Nephron (organoid): ENCODE results near the gene DPF1.

Experiments used
- H3K27ac Mint-ChIP-seq, 3 experiments: 2 replicates each; pipeline ENCODE4 v1.8.0; 2020; ENCODE audit warnings: mixed read lengths in 3 of 3, mild to moderate bottlenecking in 2 of 3, moderate library complexity in 1 of 3
- H3K27me3 Mint-ChIP-seq: 2 replicates; pipeline ENCODE4 v1.8.0; 2021; ENCODE audit warnings: low read depth, mild to moderate bottlenecking, moderate library complexity, mixed read lengths
- H3K36me3 Mint-ChIP-seq: 2 replicates; pipeline ENCODE4 v1.8.0; 2020; ENCODE audit warnings: low read depth, mixed read lengths
- H3K4me1 Mint-ChIP-seq: 2 replicates; pipeline ENCODE4 v1.8.0; 2020; ENCODE audit warnings: mixed read lengths
- H3K4me3 Mint-ChIP-seq, 3 experiments: 2 replicates each; pipeline ENCODE4 v1.8.0; 2020; ENCODE audit warnings: mild to moderate bottlenecking in 3 of 3, mixed read lengths in 3 of 3, moderate library complexity in 2 of 3
- H3K9me3 Mint-ChIP-seq: 2 replicates; pipeline ENCODE4 v1.8.0; 2020; ENCODE audit warnings: mixed read lengths
- TF ChIP-seq, protein P1 (sequence below), 3 experiments: fragments of 200-600 bp; sonication (generic); IDR thresholded peaks; one replicate each; pipeline ENCODE4 v1.5.0; 2021; ENCODE audit warnings: antibody characterized with exemption in 3 of 3; ENCODE audit not compliant: unreplicated experiment in 3 of 3

The DPF1 gene

DNA sequence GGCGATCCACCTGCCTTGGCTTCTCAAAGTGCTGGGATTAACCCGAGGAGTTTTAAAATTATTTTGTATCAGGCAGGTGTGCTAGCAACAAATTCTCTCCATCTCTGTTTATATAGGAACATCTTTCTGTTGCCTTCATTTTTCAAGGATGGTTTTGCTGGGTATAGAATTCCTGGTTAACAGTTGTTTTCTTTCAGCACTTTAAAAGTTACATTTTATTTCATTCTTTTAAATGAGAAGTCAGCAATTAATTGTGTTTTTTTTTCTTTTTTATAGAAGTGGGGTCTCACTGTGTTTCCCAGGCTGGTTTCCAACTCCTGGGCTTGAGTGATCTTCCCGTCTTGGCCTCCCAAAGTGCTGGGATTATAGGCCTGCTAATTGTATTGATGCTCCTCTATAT lies 44.0 kb downstream of the DPF1 start:
- Mint-ChIP-seq H3K27me3 (no peaks in the 10 kb centered on the region), H3K4me1 (peaks cover 19% of the 10 kb centered on the region), H3K4me3 (no peak overlapping the region), H3K36me3 (peaks cover 52% of the 10 kb centered on the region), H3K9me3 (peaks cover 8% of the 10 kb centered on the region), H3K27ac (no peak overlapping the region)
- TF ChIP-seq, protein P1, sequence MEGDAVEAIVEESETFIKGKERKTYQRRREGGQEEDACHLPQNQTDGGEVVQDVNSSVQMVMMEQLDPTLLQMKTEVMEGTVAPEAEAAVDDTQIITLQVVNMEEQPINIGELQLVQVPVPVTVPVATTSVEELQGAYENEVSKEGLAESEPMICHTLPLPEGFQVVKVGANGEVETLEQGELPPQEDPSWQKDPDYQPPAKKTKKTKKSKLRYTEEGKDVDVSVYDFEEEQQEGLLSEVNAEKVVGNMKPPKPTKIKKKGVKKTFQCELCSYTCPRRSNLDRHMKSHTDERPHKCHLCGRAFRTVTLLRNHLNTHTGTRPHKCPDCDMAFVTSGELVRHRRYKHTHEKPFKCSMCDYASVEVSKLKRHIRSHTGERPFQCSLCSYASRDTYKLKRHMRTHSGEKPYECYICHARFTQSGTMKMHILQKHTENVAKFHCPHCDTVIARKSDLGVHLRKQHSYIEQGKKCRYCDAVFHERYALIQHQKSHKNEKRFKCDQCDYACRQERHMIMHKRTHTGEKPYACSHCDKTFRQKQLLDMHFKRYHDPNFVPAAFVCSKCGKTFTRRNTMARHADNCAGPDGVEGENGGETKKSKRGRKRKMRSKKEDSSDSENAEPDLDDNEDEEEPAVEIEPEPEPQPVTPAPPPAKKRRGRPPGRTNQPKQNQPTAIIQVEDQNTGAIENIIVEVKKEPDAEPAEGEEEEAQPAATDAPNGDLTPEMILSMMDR (IDR thresholded peaks at IDR 0.05; ENCODE audit: unreplicated experiment in 3 of 3): no peak

DNA sequence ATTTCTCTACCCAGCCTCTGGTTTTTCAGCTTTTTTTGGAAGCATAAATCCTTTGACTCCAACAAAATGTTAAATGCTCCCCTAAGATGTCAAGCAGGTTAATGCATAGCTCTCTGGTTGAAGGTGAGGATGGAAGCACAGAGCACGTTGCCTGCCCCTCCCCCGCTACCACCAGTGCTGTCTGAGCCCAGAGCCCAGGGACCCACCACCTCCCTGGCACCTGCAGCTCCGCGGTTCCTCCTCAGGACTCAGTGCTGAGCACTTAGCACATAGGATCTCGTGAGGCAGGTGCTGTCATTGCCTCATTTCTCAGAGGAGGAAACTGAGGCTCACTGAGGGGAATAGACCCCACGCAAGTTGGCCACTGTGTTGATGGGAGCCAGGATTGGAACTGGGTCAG lies 48.6 kb downstream of the DPF1 start:
- peaks cover 25% of the 10 kb centered on the region for H3K36me3 Mint-ChIP-seq
- peaks cover 3% of the 10 kb centered on the region for H3K27me3 Mint-ChIP-seq
- TF ChIP-seq, protein P1 (IDR thresholded peaks at IDR 0.05; ENCODE audit: unreplicated experiment in 3 of 3): no peak
- H3K4me3 Mint-ChIP-seq: no peak overlapping the region
- no peaks in the 10 kb centered on the region for H3K4me1 Mint-ChIP-seq
- H3K9me3 Mint-ChIP-seq: peaks cover 3% of the 10 kb centered on the region
- no peak overlapping the region for H3K27ac Mint-ChIP-seq

DNA sequence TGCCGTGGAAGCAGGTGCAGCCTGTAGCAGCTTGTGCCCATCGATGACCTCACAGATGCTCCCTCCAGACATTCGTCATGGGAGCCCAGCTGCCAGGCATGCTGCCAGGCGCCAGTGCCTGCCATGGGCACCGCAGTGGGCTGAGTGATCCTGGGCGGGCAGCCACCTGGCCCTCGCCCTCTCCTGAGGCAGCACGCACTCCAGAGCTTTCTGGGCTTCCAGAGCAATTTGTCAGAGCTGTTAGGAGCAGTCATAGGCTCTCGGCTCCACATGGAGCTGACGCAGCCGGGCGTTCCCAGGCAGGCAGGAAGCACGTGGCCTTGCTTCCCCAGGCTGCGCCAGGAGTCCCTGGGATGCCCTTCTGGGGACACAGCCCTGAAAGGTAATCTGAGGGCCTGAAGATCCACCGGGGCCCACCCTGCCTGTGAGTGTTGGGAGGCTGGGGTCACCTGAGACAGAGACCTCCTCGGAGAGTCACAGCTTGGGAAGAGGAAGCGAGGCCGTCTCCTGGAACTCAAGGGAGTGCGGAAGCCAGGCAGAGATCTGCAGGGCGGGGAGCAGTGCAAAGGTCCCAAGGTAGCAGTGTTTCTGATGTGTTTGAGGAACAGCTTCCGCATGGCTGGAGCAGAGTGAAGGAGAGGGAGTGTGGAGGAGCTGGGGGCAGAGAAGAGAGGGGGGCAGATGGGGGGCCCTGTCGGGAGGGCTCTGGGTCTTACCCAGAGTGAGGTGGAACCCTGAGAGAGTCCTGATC lies 50.6 kb downstream of the DPF1 start:
- no peak overlapping the region for H3K4me3 Mint-ChIP-seq
- H3K36me3 Mint-ChIP-seq: peaks cover 10% of the 10 kb centered on the region
- TF ChIP-seq, protein P1 (IDR thresholded peaks at IDR 0.05; ENCODE audit: unreplicated experiment in 3 of 3): no peak
- no peak overlapping the region for H3K27ac Mint-ChIP-seq
- H3K27me3 Mint-ChIP-seq: peaks cover 6% of the 10 kb centered on the region
- peaks cover 3% of the 10 kb centered on the region for H3K4me1 Mint-ChIP-seq
- no peaks in the 10 kb centered on the region for H3K9me3 Mint-ChIP-seq

DNA sequence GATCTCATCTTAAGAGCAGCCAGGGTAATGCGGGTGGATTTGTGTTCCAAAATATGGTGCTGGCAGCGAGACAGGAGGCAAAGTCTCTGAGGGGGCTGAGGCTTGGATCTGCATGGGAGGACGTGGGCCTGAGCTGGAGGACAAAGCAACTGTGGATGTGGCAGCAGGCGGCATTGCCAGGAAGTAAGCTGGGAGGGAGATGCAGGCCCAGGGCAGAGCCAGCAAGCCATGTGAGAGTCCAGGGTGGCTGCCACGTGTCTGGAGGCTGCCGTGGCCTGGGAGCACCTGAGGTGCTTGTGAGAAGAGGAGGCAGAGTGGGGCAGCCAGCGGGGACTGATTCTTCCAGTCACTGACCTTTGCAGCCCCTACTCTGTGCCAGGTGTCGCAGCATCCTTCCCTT lies 52.0 kb downstream of the DPF1 start:
- Mint-ChIP-seq H3K27me3 (peaks cover 6% of the 10 kb centered on the region), H3K36me3 (peaks cover 6% of the 10 kb centered on the region), H3K9me3 (no peaks in the 10 kb centered on the region), H3K27ac (peak overlapping the region in 1 of 3 experiments; percentile 17), H3K4me1 (peaks cover 4% of the 10 kb centered on the region), H3K4me3 (no peak overlapping the region)
- TF ChIP-seq, protein P1 (IDR thresholded peaks at IDR 0.05; ENCODE audit: unreplicated experiment in 3 of 3): no peak

DNA sequence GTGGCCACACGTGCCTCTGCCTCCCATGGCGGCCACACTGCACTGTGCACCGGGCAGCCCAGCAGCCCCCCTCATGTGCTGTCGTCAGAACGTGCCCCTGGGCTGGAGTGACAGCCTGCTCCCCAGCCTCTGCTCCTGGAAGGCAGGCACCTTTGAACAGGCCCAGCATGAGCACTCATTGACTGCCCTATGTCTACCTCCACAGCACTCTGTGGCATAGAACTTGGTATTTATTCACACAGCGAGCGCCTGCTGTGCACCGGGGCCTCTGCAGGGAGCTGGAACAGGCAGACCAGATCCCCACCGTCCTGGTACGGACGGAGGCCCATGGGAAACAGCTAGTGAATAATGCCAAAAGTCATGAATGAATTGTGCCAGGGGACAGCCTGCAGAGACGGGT lies 53.7 kb downstream of the DPF1 start:
- H3K27me3 Mint-ChIP-seq: peaks cover 6% of the 10 kb centered on the region
- TF ChIP-seq, protein P1 (IDR thresholded peaks at IDR 0.05; ENCODE audit: unreplicated experiment in 3 of 3): no peak
- no peak overlapping the region for H3K4me3 Mint-ChIP-seq
- peaks cover 10% of the 10 kb centered on the region for H3K36me3 Mint-ChIP-seq
- H3K27ac Mint-ChIP-seq: no peak overlapping the region
- no peaks in the 10 kb centered on the region for H3K9me3 Mint-ChIP-seq
- peaks cover 4% of the 10 kb centered on the region for H3K4me1 Mint-ChIP-seq

DNA sequence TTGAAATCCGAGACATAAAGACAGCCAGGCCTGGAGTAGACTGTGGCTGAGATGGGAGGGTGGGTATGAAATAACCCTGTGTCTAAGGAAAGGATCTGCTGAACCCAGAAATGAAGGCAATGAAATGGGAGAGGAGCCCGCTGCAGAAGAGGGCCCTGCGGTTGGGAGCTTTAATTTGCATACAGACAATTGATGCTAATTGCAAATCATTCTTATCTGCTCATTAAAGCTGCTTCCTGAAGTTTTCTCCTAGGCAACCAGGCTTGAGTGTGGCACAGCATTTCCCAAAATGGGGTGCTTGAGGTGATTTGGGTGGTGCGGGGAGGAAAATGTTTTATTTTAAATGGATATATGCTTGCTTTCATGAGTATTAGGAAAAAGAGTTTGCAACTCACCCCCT lies 55.4 kb downstream of the DPF1 start:
- Mint-ChIP-seq H3K27ac (peak overlapping the region in 1 of 3 experiments; percentile 36), H3K4me3 (no peak overlapping the region), H3K27me3 (peaks cover 6% of the 10 kb centered on the region), H3K36me3 (peaks cover 24% of the 10 kb centered on the region), H3K4me1 (peaks cover 4% of the 10 kb centered on the region), H3K9me3 (no peaks in the 10 kb centered on the region)
- TF ChIP-seq, protein P1 (IDR thresholded peaks at IDR 0.05; ENCODE audit: unreplicated experiment in 3 of 3): no peak
